Stimulated activated CD8-positive, alpha-beta memory T cell treated with anti-CD3 and anti-CD28 coated beads, Interleukin-12 subunit alpha, Interleukin-12 subunit beta, amount 100 ng/mL, for 1 hour (primary cell): ENCODE measurements around the gene GABPA.
"Not testable (repeated sequence)": the region's sequence is repeated elsewhere in the genome, so short reads cannot be mapped to it uniquely, and the experiment has no call there.

ENCODE experiments used
- DNase-seq: peaks from one replicate; pipeline ENCODE4 v3.0.0-alpha.2; 2020; ENCODE audit warnings: low read depth

Gene GABPA

DNA sequence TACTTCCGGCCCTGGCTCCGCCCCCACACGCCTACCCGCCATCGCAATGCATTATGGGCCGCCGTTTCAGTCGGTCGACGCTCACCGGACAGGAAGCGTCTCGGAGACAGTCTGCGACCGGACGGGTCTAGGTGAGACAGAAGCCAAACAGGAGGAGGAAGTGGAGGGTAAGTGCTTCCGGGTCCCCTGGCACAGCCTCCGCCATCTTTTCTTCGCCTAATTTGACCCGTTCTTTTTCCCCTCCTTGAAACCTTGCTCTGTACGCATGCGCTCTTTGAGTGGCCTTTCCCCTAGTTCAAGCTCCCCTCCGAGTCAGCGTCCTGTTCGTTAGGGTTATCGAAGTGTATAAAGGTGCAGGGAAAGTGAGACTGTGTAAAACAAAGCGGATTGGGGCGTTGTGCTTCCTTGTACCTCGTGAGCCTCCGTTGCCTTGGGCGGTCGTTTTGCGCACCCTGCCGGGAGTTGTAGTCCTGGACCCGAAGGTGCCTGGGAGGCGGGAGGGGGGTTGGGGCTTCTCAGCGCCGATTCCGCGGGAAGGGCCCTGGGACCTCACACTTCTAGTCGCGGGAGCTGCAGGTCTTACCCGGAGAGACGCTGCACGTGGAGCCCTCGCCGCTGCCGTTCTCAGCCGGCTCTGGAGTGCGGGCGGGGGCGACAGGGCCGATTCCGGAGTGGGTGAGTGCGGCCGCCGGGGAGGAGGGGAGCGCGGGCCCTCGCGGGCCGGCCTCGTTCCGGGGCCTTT, at the start of gene GABPA, which contains the start of gene ATP5PF:
Gene GABPA, plus strand, starts transcription at position 69 of the 742 bp plus-strand sequence. CDS start 6,627 bp downstream, outside the sequence.
Gene ATP5PF, minus strand, starts transcription at position 1 of the 742 bp plus-strand sequence. CDS start 5,110 bp downstream, outside the sequence.
- peak; percentile 96 for DNase-seq

DNA sequence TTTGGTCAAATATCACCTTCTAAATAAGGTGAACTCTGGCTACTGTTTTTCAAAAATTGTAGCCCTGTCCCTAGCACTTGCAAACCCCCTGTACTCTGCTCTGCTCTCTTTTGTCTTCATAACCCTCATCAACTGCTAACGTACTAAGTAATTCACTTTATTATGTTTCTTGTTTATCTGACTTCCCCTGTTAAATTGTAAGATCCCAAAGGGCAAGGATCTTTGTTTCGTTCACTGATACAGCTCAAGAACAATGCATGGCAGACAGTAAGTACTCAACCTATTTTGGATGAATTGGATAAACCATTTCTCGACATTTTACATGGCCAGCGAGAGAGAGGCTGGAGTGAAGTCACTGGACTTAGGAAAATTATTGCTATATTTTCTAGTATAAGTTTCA, 47.0 kb upstream of the GABPA start:
- DNase-seq = no peak

DNA sequence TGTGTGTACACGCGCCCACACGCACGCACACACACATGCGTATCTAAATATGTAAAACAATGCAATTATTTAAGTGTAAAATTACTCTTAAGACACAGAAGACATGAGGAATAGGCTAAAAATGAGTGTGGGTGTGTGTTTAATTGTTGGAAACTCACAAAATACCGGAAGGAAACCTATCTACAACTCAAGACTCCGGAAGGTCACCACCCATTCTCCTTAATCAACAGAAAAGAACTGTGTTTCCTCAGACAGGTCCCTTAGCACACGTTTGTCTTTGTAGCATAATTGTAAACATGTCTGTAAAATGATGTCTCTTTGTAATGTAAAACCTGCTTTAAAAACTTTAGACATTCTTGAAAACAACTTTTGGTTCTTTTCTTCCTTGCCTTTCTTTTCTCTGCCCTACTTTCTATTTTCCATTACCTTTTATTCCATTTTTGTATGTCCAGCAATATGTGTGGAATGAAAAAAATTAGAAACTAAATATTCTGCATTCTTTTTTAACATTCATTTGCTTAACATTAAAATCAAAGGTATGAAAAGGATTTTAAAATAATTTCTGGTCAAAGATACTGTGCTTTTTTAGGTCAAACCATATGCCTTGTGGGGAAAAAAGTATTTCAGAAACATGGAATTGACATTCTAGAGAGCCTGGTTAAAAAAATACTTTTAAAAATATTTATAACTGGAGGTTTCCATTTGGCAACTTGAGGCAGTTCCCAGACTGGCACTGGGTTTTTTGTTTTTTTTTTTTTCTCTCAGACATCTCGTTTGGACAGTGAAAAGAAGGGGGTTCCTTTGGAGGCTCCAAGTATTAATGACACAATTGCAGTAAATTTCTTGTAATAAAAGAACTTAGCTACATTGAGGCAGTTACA, 46.3 kb upstream of the GABPA start:
- DNase-seq = no peak

DNA sequence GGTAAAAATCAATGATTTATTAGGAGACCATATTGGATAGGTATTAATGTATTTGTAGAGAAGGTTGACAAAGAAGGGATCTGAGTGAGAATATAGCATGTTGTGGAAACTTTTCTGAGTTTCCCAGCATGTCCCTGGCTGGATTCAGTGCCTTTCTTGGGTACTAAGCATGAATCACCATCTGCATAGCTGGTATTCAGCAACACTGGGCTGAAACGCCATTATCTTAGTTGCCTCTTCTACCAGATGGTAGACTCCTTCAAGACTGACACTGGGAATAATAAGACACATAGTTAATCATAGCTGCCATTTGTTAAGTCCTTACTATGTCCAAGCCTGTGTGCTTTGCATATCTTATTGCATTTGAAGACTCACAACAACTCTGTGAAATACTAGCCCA, 45.5 kb upstream of the GABPA start:
- no peak for DNase-seq

DNA sequence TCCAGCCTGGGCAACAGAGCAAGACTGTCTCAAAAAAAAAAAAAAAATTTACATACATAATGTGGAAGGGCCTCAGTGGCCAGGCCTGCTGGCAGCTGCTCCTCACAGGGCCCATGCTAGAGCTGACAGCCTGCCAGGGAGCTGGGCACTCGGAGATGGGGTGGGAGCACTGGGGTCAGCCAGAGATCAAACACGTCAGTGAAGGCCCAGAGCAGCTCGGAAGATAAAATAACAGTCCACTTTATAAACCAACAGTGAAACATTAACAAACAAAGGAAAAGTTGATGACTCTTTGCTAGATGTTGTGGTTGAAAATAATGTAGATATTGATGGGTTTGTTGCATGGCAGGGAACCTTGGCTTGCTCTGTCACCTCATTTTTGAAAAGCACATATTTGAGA, 42.8 kb upstream of the GABPA start:
- DNase-seq = no peak

DNA sequence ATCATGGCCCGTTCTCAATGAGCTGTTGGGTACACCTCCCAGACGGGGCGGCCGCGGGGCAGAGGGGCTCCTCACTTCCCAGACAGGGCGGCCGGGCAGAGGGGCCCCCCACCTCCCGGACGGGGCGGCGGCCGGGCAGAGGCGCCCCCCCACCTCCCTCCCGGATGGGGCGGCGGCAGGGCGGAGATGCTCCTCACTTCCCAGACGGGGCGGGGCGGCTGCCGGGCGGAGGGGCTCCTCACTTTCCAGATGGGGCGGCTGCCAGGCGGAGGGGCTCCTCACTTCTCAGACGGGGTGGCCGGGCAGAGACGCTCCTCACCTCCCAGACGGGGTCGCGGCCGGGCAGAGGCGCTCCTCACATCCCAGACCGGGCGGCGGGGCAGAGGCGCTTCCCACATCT, 39.3 kb upstream of the GABPA start:
- not testable (repeated sequence) for DNase-seq

DNA sequence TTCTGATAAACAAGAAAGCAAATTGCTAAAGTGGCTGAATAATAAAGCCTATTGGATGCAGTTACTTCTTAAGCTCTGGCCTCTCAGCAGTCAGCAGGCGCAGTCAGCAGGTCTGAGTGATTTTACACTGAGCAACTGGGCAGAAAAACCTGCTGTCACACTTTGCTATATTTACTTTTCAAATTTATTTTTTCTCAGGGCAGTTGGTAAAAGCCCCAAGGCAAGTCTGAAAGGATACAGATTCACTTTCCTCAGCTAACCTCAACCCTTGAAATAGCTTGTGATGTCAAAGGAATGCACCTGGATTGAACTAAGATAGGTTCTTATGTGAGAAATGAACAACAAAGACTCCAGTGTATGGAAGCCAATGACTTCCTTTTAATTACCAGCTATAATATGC, 34.0 kb upstream of the GABPA start:
- DNase-seq = no peak

DNA sequence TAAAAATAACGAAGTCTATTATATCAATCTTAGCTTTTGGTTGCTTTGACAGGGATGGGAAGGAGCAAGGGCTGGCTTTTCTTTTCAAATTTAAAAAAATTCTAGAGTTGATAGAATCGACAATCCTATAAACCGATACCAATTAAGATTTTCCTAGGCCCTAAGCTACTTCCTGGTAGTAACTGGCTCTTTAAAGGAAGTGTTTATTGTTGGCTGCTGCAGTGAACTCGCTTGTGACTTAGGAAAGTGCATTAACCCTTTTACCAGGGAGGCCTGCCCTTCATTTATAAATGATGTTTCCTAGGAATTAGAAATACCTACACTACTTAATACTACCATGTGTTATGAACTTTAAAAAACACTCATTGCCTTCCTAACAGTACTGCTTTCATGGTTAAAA, 33.2 kb upstream of the GABPA start:
- no peak for DNase-seq

DNA sequence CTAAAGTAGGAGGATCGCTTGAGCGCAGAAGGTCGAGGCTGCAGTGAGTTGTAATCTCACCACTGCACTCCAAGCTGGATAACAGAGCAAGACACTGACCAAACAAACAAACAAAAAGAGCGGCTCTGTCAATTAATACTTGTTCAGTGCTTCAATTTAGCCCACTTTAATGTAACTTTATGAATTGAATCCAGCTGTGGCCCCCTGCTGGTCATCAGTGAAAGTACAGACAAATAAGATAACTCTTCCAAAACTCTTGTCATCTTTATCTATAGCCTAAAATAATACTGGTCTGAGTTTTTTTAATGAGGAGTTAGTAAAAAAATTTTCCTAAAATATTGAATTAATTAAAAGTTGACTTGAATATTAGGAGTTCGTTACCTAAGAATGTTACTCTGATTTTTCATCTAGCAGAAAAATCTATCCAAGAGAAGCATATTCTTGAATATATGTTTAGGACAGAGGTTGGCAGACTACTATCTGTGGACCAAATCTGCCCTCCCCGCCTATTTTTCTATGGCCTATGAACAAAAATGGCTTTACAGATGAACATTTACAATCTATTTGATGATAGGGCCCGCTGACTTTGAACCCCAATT, 26.2 kb upstream of the GABPA start:
- DNase-seq = peak; percentile 28

DNA sequence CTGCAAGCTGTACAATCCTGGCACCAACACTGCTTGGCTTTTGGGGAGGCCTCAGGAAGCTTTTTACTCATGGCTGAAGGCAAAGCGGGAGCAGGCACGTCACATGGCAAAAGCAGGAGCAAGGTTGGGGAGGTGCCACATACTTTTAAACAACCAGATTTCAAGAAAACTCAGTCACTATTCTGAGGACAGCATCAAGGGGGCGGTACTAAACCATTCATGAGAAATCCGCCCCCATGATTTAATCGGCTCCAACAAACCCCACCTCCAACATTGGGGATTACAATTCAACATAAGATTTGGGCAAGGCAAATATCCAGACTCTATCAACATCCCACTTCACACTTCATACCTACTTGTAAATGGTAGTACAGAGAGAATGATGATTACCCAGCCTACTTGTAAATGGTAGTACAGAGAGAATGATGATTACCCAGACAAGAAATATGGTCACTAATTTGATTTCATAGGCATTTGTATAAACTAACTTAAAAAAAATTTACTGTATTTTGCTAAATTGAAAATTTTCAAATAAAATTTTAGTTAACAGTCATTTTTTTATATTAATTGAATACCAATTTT, 25.0 kb upstream of the GABPA start:
- DNase-seq = no peak

DNA sequence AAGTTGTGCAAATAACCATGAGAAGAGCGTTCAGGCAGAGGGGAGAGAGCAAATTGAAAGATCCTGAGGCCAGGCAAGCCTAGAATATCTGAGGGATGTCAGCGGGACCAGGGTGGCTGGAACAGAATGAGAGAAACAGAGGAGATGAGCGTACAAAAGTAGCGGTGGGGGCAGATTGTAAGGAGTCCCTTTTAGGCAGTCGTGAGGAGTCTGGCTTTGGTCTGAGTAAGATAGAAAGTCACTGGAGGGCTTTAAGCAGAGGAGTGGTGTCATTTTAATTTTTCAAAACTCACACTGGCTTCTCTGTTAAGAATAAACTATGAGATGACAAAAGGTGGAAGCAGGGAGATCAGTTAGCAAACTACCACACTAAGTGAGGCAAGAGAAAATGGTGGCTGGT, 24.2 kb upstream of the GABPA start:
- DNase-seq = no peak

DNA sequence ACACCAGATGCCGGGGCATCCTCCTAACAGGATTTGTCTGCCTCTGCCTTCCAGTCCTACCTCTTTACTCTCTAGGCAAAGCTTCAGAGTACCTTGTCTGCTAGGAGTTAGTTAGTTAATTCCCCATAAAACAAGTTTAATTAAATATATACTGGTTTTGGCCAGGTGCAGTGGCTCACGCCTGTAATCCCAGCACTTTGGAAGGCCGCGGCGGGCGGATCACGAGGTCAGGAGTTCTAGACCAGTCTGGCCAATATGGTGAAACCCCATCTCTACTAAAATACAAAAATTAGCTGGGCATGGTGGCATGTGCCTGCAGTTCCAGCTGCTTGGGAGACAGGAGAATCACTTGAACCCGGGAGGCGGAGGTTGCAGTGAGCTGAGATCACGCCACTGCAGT, 20.7 kb upstream of the GABPA start:
- DNase-seq = not testable (repeated sequence)

DNA sequence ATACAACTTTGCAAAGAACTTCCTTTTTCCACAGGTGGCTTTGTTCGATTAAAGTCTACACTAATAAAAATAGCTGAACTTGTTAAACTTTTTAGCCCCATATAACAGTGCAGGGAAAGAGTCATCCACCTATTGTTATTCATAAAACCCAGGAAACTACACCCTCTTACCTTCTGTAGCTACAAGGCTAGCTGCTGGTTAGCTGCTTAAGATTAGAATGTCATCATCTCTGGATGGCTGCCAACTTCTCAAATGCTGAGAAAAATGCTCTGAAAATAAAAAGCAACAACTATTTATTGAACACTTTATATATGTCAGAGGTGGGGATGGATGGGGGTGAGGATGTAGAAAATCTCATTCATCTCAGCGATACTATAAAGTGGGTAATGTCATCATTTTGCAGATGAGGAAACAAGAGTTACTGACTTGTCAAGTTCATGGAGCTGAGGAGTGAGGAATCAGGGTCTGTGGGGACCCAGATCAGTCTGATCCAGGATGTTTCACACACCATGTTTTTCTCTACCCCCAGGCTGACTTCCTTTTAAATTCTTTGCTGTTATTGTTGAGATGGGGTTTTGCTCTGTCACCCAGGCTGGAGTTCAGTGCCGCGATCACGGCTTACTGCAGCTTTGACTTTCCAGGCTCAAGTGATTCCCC, 17.2 kb upstream of the GABPA start:
- no peak for DNase-seq

DNA sequence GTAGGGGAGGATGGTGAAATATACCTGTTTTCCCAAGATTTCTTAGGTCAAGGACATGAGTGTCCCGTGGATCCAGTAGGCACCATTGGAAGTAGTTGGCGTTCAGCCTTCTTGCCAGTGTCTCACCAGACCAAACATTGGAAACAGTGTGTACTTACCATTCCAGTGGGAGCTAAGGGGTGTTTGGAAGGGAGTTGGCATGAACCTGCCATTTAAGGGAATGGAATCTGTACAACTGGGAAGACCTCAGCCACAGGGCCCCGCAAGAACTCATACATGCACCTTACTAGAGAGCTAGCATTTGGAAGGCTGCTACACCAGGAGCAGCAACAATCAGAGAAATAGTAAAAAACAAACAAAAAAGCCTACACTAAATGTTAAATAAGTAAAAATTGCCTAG, 12.8 kb upstream of the GABPA start:
- no peak for DNase-seq

DNA sequence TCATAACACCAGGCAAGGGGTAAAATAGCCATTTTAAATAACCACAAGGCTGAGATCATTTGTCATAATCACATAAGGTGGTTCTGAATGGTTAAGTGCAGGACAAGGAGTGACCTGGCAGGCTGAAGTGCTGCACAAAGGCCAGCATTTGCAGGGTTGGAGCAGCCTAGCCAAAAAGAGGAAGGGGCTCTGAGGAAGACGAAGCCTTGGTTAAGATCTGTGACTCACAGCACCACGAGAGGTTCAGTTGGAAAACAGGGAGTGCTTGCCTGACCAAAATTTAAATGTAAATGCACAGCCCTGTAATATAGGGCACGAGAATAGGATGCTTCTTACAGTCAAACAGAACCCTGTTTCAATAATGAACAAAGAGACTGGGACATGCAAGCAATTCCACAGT, 12.1 kb upstream of the GABPA start:
- DNase-seq = no peak

DNA sequence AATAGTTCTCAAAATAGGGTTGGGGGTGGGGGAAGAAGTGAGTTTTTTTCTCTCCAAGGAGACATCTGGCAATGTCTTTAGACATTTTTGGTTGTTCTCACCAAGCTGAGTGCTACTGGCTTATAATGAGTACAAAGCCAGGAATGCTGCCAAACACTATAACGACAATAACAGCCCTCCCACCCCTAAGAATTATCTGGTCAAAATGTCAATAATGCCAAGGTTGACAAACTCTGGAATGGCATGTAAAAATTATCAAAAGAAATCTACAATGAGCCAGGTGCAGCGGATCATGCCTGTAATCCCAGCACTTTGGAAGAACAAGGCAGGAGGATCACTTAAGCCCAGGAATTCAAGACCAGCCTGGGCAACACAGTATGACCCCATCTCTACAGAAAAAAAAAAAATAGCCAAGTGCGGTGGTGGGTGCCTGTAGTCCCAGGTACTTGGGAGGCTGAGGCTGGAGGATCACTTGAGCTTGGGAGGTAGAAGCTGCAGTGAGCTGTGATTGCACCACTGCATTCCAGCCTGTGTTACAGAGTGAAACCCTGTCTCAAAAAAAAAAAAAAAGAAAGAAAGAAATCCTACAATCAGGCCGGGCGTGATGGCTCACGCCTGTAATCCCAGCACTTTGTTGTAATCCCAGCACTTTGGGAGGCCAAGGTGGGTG, 2.5 kb upstream of the GABPA start:
- no peak for DNase-seq

DNA sequence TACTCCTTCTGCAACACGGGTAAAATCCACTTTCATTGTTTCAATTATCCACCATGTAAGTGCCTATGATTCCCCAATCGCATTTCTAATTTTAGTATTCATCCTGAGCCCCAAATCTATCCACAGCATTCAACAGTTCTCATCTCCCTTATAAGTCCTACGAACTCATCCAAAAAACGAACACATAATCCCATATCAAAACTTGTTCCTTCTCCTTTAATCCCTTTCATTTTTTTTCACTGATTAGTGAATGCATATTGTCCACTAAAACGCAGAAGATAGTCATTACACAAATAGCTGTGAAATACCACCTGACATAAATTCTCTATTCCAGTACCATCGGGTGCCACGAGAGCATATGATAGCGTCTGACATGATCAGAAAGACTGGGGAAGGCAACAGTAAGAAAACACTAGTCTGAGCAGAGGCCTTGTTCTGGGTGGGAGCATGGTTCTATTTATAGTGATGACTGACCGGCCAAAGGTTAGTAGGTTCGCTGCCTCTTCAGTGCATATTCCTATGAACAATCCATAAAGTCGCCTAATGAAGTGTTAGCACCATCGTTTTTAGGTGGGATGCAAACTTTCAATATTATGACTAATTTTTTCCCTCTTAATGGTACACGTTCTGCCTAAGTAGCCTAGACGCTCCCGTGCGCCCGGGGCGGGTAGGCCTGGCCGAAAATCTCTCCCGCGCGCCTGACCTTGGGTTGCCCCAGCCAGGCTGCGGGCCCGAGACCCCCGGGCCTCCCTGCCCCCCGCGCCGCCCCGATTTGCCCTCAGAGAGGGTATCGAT, 716 bp upstream of the GABPA start:
- DNase-seq = no peak

DNA sequence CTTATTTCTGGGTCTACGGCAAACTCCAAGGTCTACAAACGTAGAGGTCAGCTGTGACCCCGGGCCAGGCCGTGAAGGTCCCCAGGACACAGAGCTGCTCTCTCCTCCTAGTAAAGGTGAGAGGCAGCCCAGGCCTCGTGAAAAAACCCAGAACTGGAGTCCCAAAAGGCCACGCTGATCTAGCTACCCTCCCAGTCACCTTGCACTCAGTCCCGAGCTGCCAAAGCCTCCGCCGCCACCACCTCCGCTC, 193 bp upstream of the GABPA start:
- no peak for DNase-seq

DNA sequence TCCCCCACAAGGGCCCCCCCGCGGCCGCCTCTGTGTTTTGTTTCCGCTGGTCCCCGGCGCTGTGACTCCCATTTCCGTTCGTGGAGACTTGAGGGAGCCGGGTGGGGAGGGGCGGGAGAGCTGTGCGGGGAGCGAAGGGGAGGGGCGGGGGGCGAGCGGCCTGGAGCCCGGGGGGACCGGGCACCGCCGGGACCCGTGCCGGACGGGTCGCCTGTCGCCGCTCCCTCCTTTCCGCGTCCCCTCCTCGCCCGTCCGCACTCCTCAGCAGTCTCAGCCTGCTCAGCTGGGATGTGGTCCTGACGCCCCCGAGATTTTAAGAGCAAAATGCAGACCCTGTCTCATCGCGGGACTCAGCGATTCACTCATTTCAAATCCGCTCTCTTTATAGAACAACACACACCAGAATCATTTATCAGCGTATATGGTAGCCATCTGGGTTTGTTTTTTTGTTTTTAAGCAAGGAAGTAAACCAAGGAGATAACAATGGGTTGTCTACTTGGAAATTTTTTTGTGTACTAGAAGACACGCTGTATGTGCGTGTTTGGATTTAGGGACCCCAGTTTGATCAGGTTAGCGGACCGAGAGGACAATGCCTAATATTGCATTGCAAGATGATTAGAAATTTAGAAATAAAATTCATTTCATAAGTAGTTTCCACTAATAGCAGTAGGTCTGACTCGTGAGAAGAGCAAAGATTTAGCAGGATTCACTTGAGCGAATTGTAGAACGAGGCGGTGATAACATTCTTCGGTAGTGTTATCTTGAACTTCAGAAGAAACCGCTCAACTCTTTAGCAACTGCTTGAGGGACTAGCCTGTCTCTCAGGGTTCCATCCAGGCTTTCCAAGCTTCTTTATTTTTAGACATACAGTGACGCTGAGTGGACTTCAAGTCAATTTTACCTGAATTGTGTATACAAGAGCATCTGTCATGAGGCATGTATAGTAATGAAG, 1.1 kb downstream of the GABPA start:
- peak; percentile 53 for DNase-seq

DNA sequence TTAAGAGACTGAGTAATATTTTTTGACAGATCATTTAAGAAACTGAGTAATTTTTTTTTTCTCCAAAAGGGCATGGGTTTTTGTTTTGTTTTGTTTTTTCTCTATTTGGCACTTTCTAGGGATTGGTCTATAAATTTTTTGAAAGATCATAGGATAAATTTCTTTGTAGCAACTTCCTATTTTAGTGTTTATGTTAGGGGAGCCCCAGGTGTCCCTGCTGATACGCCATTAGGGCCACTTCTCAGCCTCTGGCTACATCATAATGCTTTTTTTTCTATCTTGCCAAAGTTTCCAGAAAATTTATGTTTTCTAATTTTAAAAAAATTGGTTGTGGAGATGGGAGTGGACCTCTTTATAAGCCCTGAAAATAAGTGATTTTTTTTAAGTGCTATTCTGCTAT, 2.6 kb downstream of the GABPA start:
- DNase-seq = no peak
